WTC11 (cell line): ENCODE measurements around the gene LRRC47. TPM values are rescaled to one million over a fixed set of nuclear protein-coding genes. Genes with fewer than 3 reads are reported as not detected.

Source experiments
- ATAC-seq: fragments of 200-7000 bp; cut with Tn5 transposase; 2 replicates; pipeline ENCODE4 v1.10.0; 2021; ENCODE audit warnings: mild to moderate bottlenecking, moderate library complexity
- CTCF ChIA-PET: fragments of 300-600 bp; sonication (Branson Sonifier 250); formaldehyde crosslinking; loops from one replicate; lab custom pipeline; 2021; ENCODE audit warnings: antibody characterized with exemption; lab: Charles Lee
- POLR2A ChIA-PET: fragments of 350-600 bp; sonication (Branson Sonifier 250); formaldehyde crosslinking; loops from one replicate; lab custom pipeline; 2021; ENCODE audit warnings: antibody characterized with exemption; lab: Charles Lee
- DNase-seq: peaks from one replicate; pipeline ENCODE4 v3.0.0; 2021; ENCODE audit warnings: low spot score
- H3K27ac Mint-ChIP-seq: 2 replicates; pipeline ENCODE4 v1.8.0; 2021; ENCODE audit warnings: mixed read lengths
- H3K27me3 Mint-ChIP-seq: 2 replicates; pipeline ENCODE4 v1.8.0; 2021; ENCODE audit warnings: low read depth, mild to moderate bottlenecking, moderate library complexity, mixed read lengths
- H3K36me3 Mint-ChIP-seq: 2 replicates; pipeline ENCODE4 v1.8.0; 2021; ENCODE audit warnings: mixed read lengths
- H3K4me1 Mint-ChIP-seq: 2 replicates; pipeline ENCODE4 v1.8.0; 2022; ENCODE audit warnings: mixed read lengths
- H3K4me3 Mint-ChIP-seq: 2 replicates; pipeline ENCODE4 v1.8.0; 2021; ENCODE audit warnings: mild to moderate bottlenecking, moderate library complexity, mixed read lengths
- H3K9me3 Mint-ChIP-seq: 2 replicates; pipeline ENCODE4 v1.8.0; 2021; ENCODE audit warnings: mixed read lengths
- CDX4 ChIP-seq: fragments of 250-450 bp; sonication (Bioruptor Pico); IDR thresholded peaks from 2 replicates; pipeline ENCODE4 v1.9.0; 2021; ENCODE audit warnings: moderate library complexity, mild to moderate bottlenecking, inconsistent platforms, borderline replicate concordance
- CREM ChIP-seq: sonication (generic); formaldehyde crosslinking; IDR thresholded peaks from 2 replicates; pipeline ENCODE4 v1.8.1; 2022; ENCODE audit warnings: mild to moderate bottlenecking, missing genetic modification reagents, moderate library complexity
- EMX1 ChIP-seq: fragments of 250-450 bp; sonication (Bioruptor Pico); IDR thresholded peaks from 2 replicates; pipeline ENCODE4 v1.8.0; 2021; ENCODE audit warnings: mild to moderate bottlenecking
- FOXK1 ChIP-seq: sonication (generic); formaldehyde crosslinking; IDR thresholded peaks from 2 replicates; pipeline ENCODE4 v1.8.0; 2022; ENCODE audit warnings: mild to moderate bottlenecking, moderate library complexity, missing genetic modification reagents
- IRF1 ChIP-seq: sonication (generic); formaldehyde crosslinking; IDR thresholded peaks from 2 replicates; pipeline ENCODE4 v1.8.0; 2023; ENCODE audit warnings: missing genetic modification reagents
- PREB ChIP-seq: sonication (generic); formaldehyde crosslinking; IDR thresholded peaks from 2 replicates; pipeline ENCODE4 v1.8.1; 2022; ENCODE audit warnings: mild to moderate bottlenecking, missing genetic modification reagents, moderate library complexity, borderline replicate concordance
- TCF7 ChIP-seq: sonication (generic); formaldehyde crosslinking; IDR thresholded peaks from 2 replicates; pipeline ENCODE4 v1.8.0; 2022; ENCODE audit warnings: mild to moderate bottlenecking, low read depth, missing genetic modification reagents, moderate library complexity
- USF2 ChIP-seq: sonication (generic); formaldehyde crosslinking; IDR thresholded peaks from 2 replicates; pipeline ENCODE4 v1.8.1; 2023; ENCODE audit warnings: mild to moderate bottlenecking, missing genetic modification reagents, moderate library complexity
- ZNF232 ChIP-seq: sonication (generic); formaldehyde crosslinking; IDR thresholded peaks from 2 replicates; pipeline ENCODE4 v1.8.0; 2022; ENCODE audit warnings: mild to moderate bottlenecking, missing genetic modification reagents
- ZNF263 ChIP-seq: sonication (generic); formaldehyde crosslinking; IDR thresholded peaks from 2 replicates; pipeline ENCODE4 v1.8.1; 2022; ENCODE audit warnings: low read depth, mild to moderate bottlenecking, moderate library complexity, missing genetic modification reagents
- ZNF281 ChIP-seq: sonication (generic); formaldehyde crosslinking; IDR thresholded peaks from 2 replicates; pipeline ENCODE4 v1.8.0; 2023; ENCODE audit warnings: mild to moderate bottlenecking, missing genetic modification reagents
- ZNF416 ChIP-seq: fragments of 250-450 bp; sonication (Bioruptor Pico); IDR thresholded peaks from 2 replicates; pipeline ENCODE4 v1.9.0; 2021; ENCODE audit warnings: mild to moderate bottlenecking, inconsistent platforms
- total RNA-seq: library from RNA; stranded (reverse); gene quantifications from 3 replicates; pipeline ENCODE4 v1.2.3, GENCODE V29; 2021
- TF ChIP-seq, protein P1 (sequence below): sonication (generic); formaldehyde crosslinking; IDR thresholded peaks from 2 replicates; pipeline ENCODE4 v1.8.1; 2023; ENCODE audit warnings: mild to moderate bottlenecking, missing genetic modification reagents
- TF ChIP-seq, protein P2 (sequence below): fragments of 250-450 bp; sonication (Bioruptor Pico); IDR thresholded peaks from 2 replicates; pipeline ENCODE4 v1.9.0; 2021; ENCODE audit warnings: mild to moderate bottlenecking

LRRC47 gene
- total RNA-seq, 1 experiment from 2014 or later = 92.4 TPM

DNA sequence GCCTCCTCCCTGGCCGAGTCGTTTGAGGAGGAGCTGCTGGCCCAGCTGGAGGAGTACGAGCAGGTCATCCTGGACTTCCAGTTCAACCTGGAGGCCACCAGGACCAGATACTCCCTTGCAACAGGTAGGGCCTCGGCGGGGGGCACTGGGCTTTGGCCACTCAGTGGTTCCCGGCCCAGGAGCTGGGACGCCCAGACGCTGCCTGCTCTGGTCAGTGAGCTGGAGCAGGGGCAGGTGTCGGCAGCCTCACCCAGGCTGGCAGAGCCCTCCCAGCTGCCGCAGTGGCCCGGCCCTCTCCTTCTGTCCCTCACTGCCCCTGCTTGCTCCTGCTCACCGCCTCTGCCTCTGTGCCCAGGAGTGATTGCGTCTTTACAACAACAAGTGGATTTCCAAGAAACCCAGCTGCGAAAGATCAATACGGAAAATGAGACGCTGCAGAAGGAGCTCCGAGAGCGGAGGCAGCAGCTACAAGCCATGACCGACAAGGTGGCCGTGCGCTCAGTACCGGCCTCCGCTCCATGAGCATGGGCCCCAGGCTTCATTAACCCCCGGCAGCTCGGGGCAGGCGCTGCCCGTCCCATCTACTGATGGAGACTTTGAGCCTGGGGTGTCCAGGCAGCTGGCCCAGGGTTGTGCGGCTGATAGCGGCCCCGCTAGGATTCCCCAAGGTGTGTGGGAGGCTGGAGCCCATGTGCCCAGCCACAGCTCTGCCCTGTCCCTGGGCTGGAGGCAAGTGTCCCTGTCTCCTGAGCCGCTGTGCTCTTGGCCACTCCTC, 32.8 kb downstream of the LRRC47 start:
- Mint-ChIP-seq H3K27me3 (peaks cover 38% of the 10 kb centered on the region), H3K4me3 (no peak overlapping the region), H3K4me1 (0 out of 2 replicates have a peak, but pooled peaks cover 8% of the 10 kb centered on the region), H3K36me3 (peaks cover 5% of the 10 kb centered on the region; the same call in 1 of the 2 replicates), H3K9me3 (peaks cover 28% of the 10 kb centered on the region), H3K27ac (no peak overlapping the region; the same call in 1 of the 2 replicates)
- ChIA-PET CTCF (interaction anchor here (1.1 to 1.4 kb wide), 3 partner anchors 8 to 39 kb away, joined by 3 to 8 read pairs (median 4); no protein-coding TSS in a partner anchor), POLR2A (no interaction called here)
- no peak for DNase-seq
- no peak for TF ChIP-seq ZNF263 (CRISPR knock-in tag)
- no peak for TF ChIP-seq USF2
- TF ChIP-seq CDX4 (CRISPR knock-in tag) = no peak
- TF ChIP-seq ZNF232 (CRISPR knock-in tag) = no peak
- no peak for TF ChIP-seq ZNF281 (CRISPR knock-in tag)
- TF ChIP-seq PREB = no peak
- TF ChIP-seq, protein P1, sequence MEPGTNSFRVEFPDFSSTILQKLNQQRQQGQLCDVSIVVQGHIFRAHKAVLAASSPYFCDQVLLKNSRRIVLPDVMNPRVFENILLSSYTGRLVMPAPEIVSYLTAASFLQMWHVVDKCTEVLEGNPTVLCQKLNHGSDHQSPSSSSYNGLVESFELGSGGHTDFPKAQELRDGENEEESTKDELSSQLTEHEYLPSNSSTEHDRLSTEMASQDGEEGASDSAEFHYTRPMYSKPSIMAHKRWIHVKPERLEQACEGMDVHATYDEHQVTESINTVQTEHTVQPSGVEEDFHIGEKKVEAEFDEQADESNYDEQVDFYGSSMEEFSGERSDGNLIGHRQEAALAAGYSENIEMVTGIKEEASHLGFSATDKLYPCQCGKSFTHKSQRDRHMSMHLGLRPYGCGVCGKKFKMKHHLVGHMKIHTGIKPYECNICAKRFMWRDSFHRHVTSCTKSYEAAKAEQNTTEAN = no peak
- TF ChIP-seq, protein P2, sequence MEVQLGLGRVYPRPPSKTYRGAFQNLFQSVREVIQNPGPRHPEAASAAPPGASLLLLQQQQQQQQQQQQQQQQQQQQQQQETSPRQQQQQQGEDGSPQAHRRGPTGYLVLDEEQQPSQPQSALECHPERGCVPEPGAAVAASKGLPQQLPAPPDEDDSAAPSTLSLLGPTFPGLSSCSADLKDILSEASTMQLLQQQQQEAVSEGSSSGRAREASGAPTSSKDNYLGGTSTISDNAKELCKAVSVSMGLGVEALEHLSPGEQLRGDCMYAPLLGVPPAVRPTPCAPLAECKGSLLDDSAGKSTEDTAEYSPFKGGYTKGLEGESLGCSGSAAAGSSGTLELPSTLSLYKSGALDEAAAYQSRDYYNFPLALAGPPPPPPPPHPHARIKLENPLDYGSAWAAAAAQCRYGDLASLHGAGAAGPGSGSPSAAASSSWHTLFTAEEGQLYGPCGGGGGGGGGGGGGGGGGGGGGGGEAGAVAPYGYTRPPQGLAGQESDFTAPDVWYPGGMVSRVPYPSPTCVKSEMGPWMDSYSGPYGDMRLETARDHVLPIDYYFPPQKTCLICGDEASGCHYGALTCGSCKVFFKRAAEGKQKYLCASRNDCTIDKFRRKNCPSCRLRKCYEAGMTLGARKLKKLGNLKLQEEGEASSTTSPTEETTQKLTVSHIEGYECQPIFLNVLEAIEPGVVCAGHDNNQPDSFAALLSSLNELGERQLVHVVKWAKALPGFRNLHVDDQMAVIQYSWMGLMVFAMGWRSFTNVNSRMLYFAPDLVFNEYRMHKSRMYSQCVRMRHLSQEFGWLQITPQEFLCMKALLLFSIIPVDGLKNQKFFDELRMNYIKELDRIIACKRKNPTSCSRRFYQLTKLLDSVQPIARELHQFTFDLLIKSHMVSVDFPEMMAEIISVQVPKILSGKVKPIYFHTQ (CRISPR knock-in tag) = no peak
- TF ChIP-seq CREM (CRISPR knock-in tag) = no peak
- TF ChIP-seq EMX1 (CRISPR knock-in tag) = no peak
- no peak for TF ChIP-seq FOXK1 (CRISPR knock-in tag)
- TF ChIP-seq TCF7 (CRISPR knock-in tag) = no peak
- no peak for TF ChIP-seq IRF1 (CRISPR knock-in tag)
- no peak for TF ChIP-seq ZNF416 (CRISPR knock-in tag)
- no peak for ATAC-seq
